Liver (tissue), 9 donors: ENCODE measurements around the gene PPP2R5B. TPM values are rescaled to one million over a fixed set of nuclear protein-coding genes. Genes with fewer than 3 reads are reported as not detected.
A peak's percentile ranks its signal among the peaks of the same experiment; 100 is the strongest.

Source experiments
- DNase-seq: peaks from one replicate; pipeline ENCODE4 v3.0.0-alpha.2; 2017; ENCODE audit warnings: low spot score
- H3K27ac ChIP-seq, 2 donors: one replicate each; pipeline ENCODE4 v1.7.0; 2013; ENCODE audit warnings: inconsistent platforms in 2 of 2, low read length in 2 of 2, control low read depth in 1 of 2, low read depth in 1 of 2, mild to moderate bottlenecking in 1 of 2
- H3K27me3 ChIP-seq, 4 donors: one replicate each; pipeline versions ENCODE4 v1.6.1 to v1.7.0; 2013; ENCODE audit warnings: low read length in 3 of 4, inconsistent platforms in 1 of 4, mild to moderate bottlenecking in 1 of 4, moderate library complexity in 1 of 4; ENCODE audit not compliant: control insufficient read depth in 4 of 4, insufficient read depth in 4 of 4
- H3K36me3 ChIP-seq, 4 donors: one replicate each; pipeline versions ENCODE4 v1.6.1 to v1.7.0; 2013; ENCODE audit warnings: low read length in 3 of 4, mild to moderate bottlenecking in 3 of 4, low read depth in 1 of 4, moderate library complexity in 1 of 4; ENCODE audit not compliant: control insufficient read depth in 4 of 4, insufficient read depth in 3 of 4
- H3K4me1 ChIP-seq, 4 donors: one replicate each; pipeline versions ENCODE4 v1.6.1 to v1.7.0; 2013; ENCODE audit warnings: low read length in 3 of 4, mild to moderate bottlenecking in 3 of 4, moderate library complexity in 1 of 4; ENCODE audit not compliant: control insufficient read depth in 4 of 4, insufficient read depth in 4 of 4
- H3K4me3 ChIP-seq, 3 donors: one replicate each; pipeline versions ENCODE4 v1.6.1 to v1.7.0; 2013; ENCODE audit warnings: low read length in 3 of 3, control low read depth in 1 of 3, low read depth in 1 of 3, mild to moderate bottlenecking in 1 of 3
- H3K9ac ChIP-seq, 2 donors: one replicate each; pipeline ENCODE4 v1.7.0; 2013; ENCODE audit warnings: low read length in 2 of 2, mild to moderate bottlenecking in 2 of 2, moderate library complexity in 2 of 2, control low read depth in 1 of 2, low read depth in 1 of 2
- H3K9me3 ChIP-seq, 4 donors: one replicate each; pipeline versions ENCODE4 v1.6.1 to v1.7.0; 2013; ENCODE audit warnings: low read length in 3 of 4; ENCODE audit not compliant: control insufficient read depth in 4 of 4
- ATF3 ChIP-seq: IDR thresholded peaks from 2 replicates; pipeline ENCODE4 v1.6.1; 2016; ENCODE audit warnings: antibody characterized with exemption
- CTCF ChIP-seq: fragments of 150-350 bp; IDR thresholded peaks from 2 replicates; pipeline ENCODE4 v1.5.1; 2017; ENCODE audit warnings: improper control_type of control experiment, low read depth, low read length; ENCODE audit not compliant: missing input control
- EGR1 ChIP-seq, 2 donors: IDR thresholded peaks; 2 replicates each; pipeline ENCODE4 v1.6.1; 2016 to 2018; ENCODE audit warnings: antibody characterized with exemption in 2 of 2, low read depth in 2 of 2
- FOXA1 ChIP-seq: IDR thresholded peaks from 2 replicates; pipeline ENCODE4 v1.6.1; 2016; ENCODE audit warnings: antibody characterized with exemption
- FOXA2 ChIP-seq: IDR thresholded peaks from 2 replicates; pipeline ENCODE4 v1.6.1; 2016; ENCODE audit warnings: antibody characterized with exemption
- HNF4A ChIP-seq, 2 donors: conservative IDR thresholded peaks; 2 replicates each; pipeline ENCODE4 v1.6.1; 2016; ENCODE audit warnings: antibody characterized with exemption in 2 of 2, mild to moderate bottlenecking in 2 of 2
- HNF4G ChIP-seq: IDR thresholded peaks from 2 replicates; pipeline ENCODE4 v1.6.1; 2016; ENCODE audit warnings: antibody characterized with exemption
- JUND ChIP-seq, 2 donors: IDR thresholded peaks; 2 replicates each; pipeline ENCODE4 v1.6.1; 2016; ENCODE audit warnings: antibody characterized with exemption in 2 of 2
- MAX ChIP-seq: IDR thresholded peaks from 2 replicates; pipeline ENCODE4 v1.6.1; 2016; ENCODE audit warnings: antibody characterized with exemption
- NR2F2 ChIP-seq: IDR thresholded peaks from 2 replicates; pipeline ENCODE4 v1.6.1; 2016; ENCODE audit warnings: antibody characterized with exemption
- RAD21 ChIP-seq, 2 donors: IDR thresholded peaks; 2 replicates each; pipeline ENCODE4 v1.6.1; 2016; ENCODE audit warnings: antibody characterized with exemption in 2 of 2, mild to moderate bottlenecking in 2 of 2
- REST ChIP-seq: IDR thresholded peaks from 2 replicates; pipeline ENCODE4 v1.6.1; 2016; ENCODE audit warnings: antibody characterized with exemption, mild to moderate bottlenecking
- RXRA ChIP-seq, 2 donors: IDR thresholded peaks; 2 replicates each; pipeline ENCODE4 v1.6.1; 2017 to 2018; ENCODE audit warnings: antibody characterized with exemption in 2 of 2, mild to moderate bottlenecking in 1 of 2
- SP1 ChIP-seq: IDR thresholded peaks from 2 replicates; pipeline ENCODE4 v1.6.1; 2018; ENCODE audit warnings: antibody characterized with exemption, mild to moderate bottlenecking
- ZBTB33 ChIP-seq: IDR thresholded peaks from 2 replicates; pipeline ENCODE4 v1.6.1; 2016; ENCODE audit warnings: antibody characterized with exemption
- WGBS: extraction: QIAGEN DNeasy Blood & Tissue Kit; methylation state at CpG from one replicate; pipeline ENCODE4 v1.1.7; 2013; 5-methylcytosine and 5-hydroxymethylcytosine counted together
- polyA plus RNA-seq, 2 donors: library from polyadenylated mRNA; stranded (reverse) in 1 of 2; unstranded in 1 of 2; fragments of 200-250 nt in 1 of 2; fragments of >200 nt in 1 of 2; fragmentation: Nextera tagmentation in 1 of 2; extraction: Ambion mirVana in 1 of 2; gene quantifications; one replicate each; pipeline versions ENCODE4 v1.2.1 to v1.2.3, GENCODE V29; 2013 to 2015
- total RNA-seq, 2 donors: library from RNA; depleted of rRNA; stranded (reverse); fragments of >200 nt; gene quantifications; one replicate each; pipeline ENCODE4 v1.2.3, GENCODE V29; 2014
- donor health status: healthy.
- donor health status: healthy.
- donor health status: healthy.
- donor health status: healthy.
- donor health status: healthy.

The PPP2R5B gene
- total and polyA plus RNA-seq, 4 donors, result 2.9 to 6.6 (median 5.1) TPM

- Histone ChIP-seq H3K9ac (no peak overlapping the region), H3K4me3 (no peak overlapping the region), H3K9me3 (no peaks in the 10 kb centered on the region), H3K36me3 (peaks cover 8 to 36% (median 16%) of the 10 kb centered on the region in 4 donors), H3K4me1 (peaks cover 15 to 46% (median 36%) of the 10 kb centered on the region in 4 donors), H3K27me3 (no peaks in the 10 kb centered on the region), H3K27ac (peak overlapping the region; percentile 86 to 89)
- DNase-seq, result peak; percentile 97
- peak; percentile 39 for TF ChIP-seq SP1
- TF ChIP-seq RAD21 (IDR thresholded peaks at IDR 0.05), result peak; percentile 85 to 92
- TF ChIP-seq ATF3, result no peak
- TF ChIP-seq ZBTB33, result no peak
- peak; percentile 63 to 80 for TF ChIP-seq HNF4A (conservative IDR thresholded peaks at IDR 0.05)
- no peak for TF ChIP-seq FOXA1
- TF ChIP-seq CTCF, result peak; percentile 81
- TF ChIP-seq RXRA (IDR thresholded peaks at IDR 0.05), result peak; percentile 56 to 88
- TF ChIP-seq HNF4G, result peak; percentile 35
- TF ChIP-seq NR2F2, result peak; percentile 97
- 16% methylated on average over 14 of the region's 14 CpGs for WGBS
Measured at GRCh38 chr11:64894070-64894811, 30.2 kb upstream of the PPP2R5B start.

GRCh38 chr11:64894812-64895452 lies 29.6 kb upstream of the PPP2R5B start:
- H3K36me3 ChIP-seq, result peaks cover 9 to 41% (median 19%) of the 10 kb centered on the region in 4 donors
- WGBS, result 86% methylated on average over 39 of the region's 39 CpGs
- TF ChIP-seq NR2F2 (no peak), FOXA2 (no peak), EGR1 (IDR thresholded peaks at IDR 0.05; ENCODE audit: low read depth in 2 of 2) (no peak), REST (no peak), MAX (no peak), JUND (IDR thresholded peaks at IDR 0.05) (no peak), CTCF (no peak), SP1 (no peak), FOXA1 (no peak)
- peak overlapping the region in 1 of 2 donors; percentile 86 for H3K27ac ChIP-seq
- H3K9me3 ChIP-seq, result no peaks in the 10 kb centered on the region
- no peak for DNase-seq
- no peaks in the 10 kb centered on the region for H3K27me3 ChIP-seq
- H3K4me3 ChIP-seq, result no peak overlapping the region
- peaks cover 15 to 40% (median 32%) of the 10 kb centered on the region in 4 donors for H3K4me1 ChIP-seq
- H3K9ac ChIP-seq, result no peak overlapping the region
